DMS114 treated with DMSO at 0.1 percent for 48 hours (cell line): Measurements from ENCODE around the gene AKR1B1.

ENCODE experiments used
- DNase-seq: peaks from one replicate; lab custom pipeline; 2025; ENCODE audit not compliant: unreplicated experiment; lab: John Stamatoyannopoulos, UW

The AKR1B1 gene

GRCh38 chr7:134420424-134421125 is 38.3 kb downstream of the AKR1B1 start:
- DNase-seq: peak; percentile 34

- DNase-seq: no peak
Measured at GRCh38 chr7:134419875-134420274, 39.0 kb downstream of the AKR1B1 start.

GRCh38 chr7:134419085-134419484 is 39.8 kb downstream of the AKR1B1 start:
- no peak for DNase-seq

- DNase-seq: no peak
Measured at GRCh38 chr7:134415700-134416099, 43.2 kb downstream of the AKR1B1 start.

- DNase-seq: no peak
Measured at GRCh38 chr7:134414109-134414508, 44.8 kb downstream of the AKR1B1 start.

- DNase-seq: no peak
Measured at GRCh38 chr7:134407311-134407710, 51.6 kb downstream of the AKR1B1 start.

- DNase-seq: no peak
Measured at GRCh38 chr7:134406431-134406830, 52.5 kb downstream of the AKR1B1 start.

- DNase-seq: no peak
Measured at GRCh38 chr7:134405299-134405698, 53.6 kb downstream of the AKR1B1 start.

- DNase-seq: no peak
Measured at GRCh38 chr7:134403062-134403461, 55.8 kb downstream of the AKR1B1 start.

GRCh38 chr7:134400859-134401258 is 58.0 kb downstream of the AKR1B1 start:
- no peak for DNase-seq

- no peak for DNase-seq
Measured at GRCh38 chr7:134396031-134396430, 62.9 kb downstream of the AKR1B1 start.

- no peak for DNase-seq
Measured at GRCh38 chr7:134395604-134396003, 63.3 kb downstream of the AKR1B1 start.

- no peak for DNase-seq
Measured at GRCh38 chr7:134394056-134394455, 64.8 kb downstream of the AKR1B1 start.
